Liver (tissue), 3 donors: Measurements from ENCODE around the gene PLEKHM2.

ENCODE experiments used
- ATF3 ChIP-seq: IDR thresholded peaks from 2 replicates; pipeline ENCODE4 v1.6.1; 2016; ENCODE audit warnings: antibody characterized with exemption
- CTCF ChIP-seq: fragments of 150-350 bp; IDR thresholded peaks from 2 replicates; pipeline ENCODE4 v1.5.1; 2017; ENCODE audit warnings: improper control_type of control experiment, low read depth, low read length; ENCODE audit not compliant: missing input control
- EGR1 ChIP-seq, 2 donors: IDR thresholded peaks; 2 replicates each; pipeline ENCODE4 v1.6.1; 2016 to 2018; ENCODE audit warnings: antibody characterized with exemption in 2 of 2, low read depth in 2 of 2
- GABPA ChIP-seq, 2 donors: IDR thresholded peaks in 1 of 2; conservative IDR thresholded peaks in 1 of 2; 2 replicates each; pipeline ENCODE4 v1.6.1; 2016; ENCODE audit warnings: antibody characterized with exemption in 2 of 2, mild to moderate bottlenecking in 1 of 2, moderate library complexity in 1 of 2
- HNF4A ChIP-seq, 2 donors: conservative IDR thresholded peaks; 2 replicates each; pipeline ENCODE4 v1.6.1; 2016; ENCODE audit warnings: antibody characterized with exemption in 2 of 2, mild to moderate bottlenecking in 2 of 2
- JUND ChIP-seq, 2 donors: IDR thresholded peaks; 2 replicates each; pipeline ENCODE4 v1.6.1; 2016; ENCODE audit warnings: antibody characterized with exemption in 2 of 2
- RAD21 ChIP-seq, 2 donors: IDR thresholded peaks; 2 replicates each; pipeline ENCODE4 v1.6.1; 2016; ENCODE audit warnings: antibody characterized with exemption in 2 of 2, mild to moderate bottlenecking in 2 of 2
- RXRA ChIP-seq, 2 donors: IDR thresholded peaks; 2 replicates each; pipeline ENCODE4 v1.6.1; 2017 to 2018; ENCODE audit warnings: antibody characterized with exemption in 2 of 2, mild to moderate bottlenecking in 1 of 2
- SP1 ChIP-seq: IDR thresholded peaks from 2 replicates; pipeline ENCODE4 v1.6.1; 2018; ENCODE audit warnings: antibody characterized with exemption, mild to moderate bottlenecking
- TAF1 ChIP-seq: conservative IDR thresholded peaks from 2 replicates; pipeline ENCODE4 v1.6.1; 2016; ENCODE audit warnings: antibody characterized with exemption, mild to moderate bottlenecking
- YY1 ChIP-seq: IDR thresholded peaks from 2 replicates; pipeline ENCODE4 v1.6.1; 2016; ENCODE audit warnings: antibody characterized with exemption, mild to moderate bottlenecking
- ZBTB33 ChIP-seq: IDR thresholded peaks from 2 replicates; pipeline ENCODE4 v1.6.1; 2016; ENCODE audit warnings: antibody characterized with exemption
- TF ChIP-seq, protein P1 (sequence below): IDR thresholded peaks from 2 replicates; pipeline ENCODE4 v1.6.1; 2016; ENCODE audit warnings: antibody characterized with exemption
- TF ChIP-seq, protein P2 (sequence below): IDR thresholded peaks from 2 replicates; pipeline ENCODE4 v1.6.1; 2016; ENCODE audit warnings: antibody characterized with exemption, mild to moderate bottlenecking
- donor health status: healthy.
- donor health status: healthy.

- TF ChIP-seq CTCF, result no peak
- no peak for TF ChIP-seq SP1
- no peak for TF ChIP-seq YY1
- TF ChIP-seq, protein P1, sequence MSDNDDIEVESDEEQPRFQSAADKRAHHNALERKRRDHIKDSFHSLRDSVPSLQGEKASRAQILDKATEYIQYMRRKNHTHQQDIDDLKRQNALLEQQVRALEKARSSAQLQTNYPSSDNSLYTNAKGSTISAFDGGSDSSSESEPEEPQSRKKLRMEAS, result no peak
- TF ChIP-seq, protein P2, sequence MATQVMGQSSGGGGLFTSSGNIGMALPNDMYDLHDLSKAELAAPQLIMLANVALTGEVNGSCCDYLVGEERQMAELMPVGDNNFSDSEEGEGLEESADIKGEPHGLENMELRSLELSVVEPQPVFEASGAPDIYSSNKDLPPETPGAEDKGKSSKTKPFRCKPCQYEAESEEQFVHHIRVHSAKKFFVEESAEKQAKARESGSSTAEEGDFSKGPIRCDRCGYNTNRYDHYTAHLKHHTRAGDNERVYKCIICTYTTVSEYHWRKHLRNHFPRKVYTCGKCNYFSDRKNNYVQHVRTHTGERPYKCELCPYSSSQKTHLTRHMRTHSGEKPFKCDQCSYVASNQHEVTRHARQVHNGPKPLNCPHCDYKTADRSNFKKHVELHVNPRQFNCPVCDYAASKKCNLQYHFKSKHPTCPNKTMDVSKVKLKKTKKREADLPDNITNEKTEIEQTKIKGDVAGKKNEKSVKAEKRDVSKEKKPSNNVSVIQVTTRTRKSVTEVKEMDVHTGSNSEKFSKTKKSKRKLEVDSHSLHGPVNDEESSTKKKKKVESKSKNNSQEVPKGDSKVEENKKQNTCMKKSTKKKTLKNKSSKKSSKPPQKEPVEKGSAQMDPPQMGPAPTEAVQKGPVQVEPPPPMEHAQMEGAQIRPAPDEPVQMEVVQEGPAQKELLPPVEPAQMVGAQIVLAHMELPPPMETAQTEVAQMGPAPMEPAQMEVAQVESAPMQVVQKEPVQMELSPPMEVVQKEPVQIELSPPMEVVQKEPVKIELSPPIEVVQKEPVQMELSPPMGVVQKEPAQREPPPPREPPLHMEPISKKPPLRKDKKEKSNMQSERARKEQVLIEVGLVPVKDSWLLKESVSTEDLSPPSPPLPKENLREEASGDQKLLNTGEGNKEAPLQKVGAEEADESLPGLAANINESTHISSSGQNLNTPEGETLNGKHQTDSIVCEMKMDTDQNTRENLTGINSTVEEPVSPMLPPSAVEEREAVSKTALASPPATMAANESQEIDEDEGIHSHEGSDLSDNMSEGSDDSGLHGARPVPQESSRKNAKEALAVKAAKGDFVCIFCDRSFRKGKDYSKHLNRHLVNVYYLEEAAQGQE, result no peak
- no peak for TF ChIP-seq EGR1 (IDR thresholded peaks at IDR 0.05; ENCODE audit: low read depth in 2 of 2)
- TF ChIP-seq ATF3, result no peak
- no peak for TF ChIP-seq TAF1
- TF ChIP-seq RXRA (IDR thresholded peaks at IDR 0.05), result no peak
- no peak for TF ChIP-seq JUND (IDR thresholded peaks at IDR 0.05)
- TF ChIP-seq GABPA (IDR thresholded peaks at IDR 0.05 in 1 of 2, conservative IDR thresholded peaks at IDR 0.05 in 1 of 2), result no peak
- TF ChIP-seq ZBTB33, result no peak
- TF ChIP-seq HNF4A (conservative IDR thresholded peaks at IDR 0.05), result no peak
- TF ChIP-seq RAD21 (IDR thresholded peaks at IDR 0.05), result no peak
These were observed 2.5 kb upstream of the PLEKHM2 start for GRCh38 chr1:15681349-15682292.
